NCI-H2196 (cell line): ENCODE data around the gene EGFR.
"Not testable (repeated sequence)": the region's sequence is repeated elsewhere in the genome, so short reads cannot be mapped to it uniquely, and the experiment has no call there.

Experiments used
- DNase-seq: peaks from one replicate; lab custom pipeline; 2025; ENCODE audit not compliant: unreplicated experiment; lab: John Stamatoyannopoulos, UW

Gene EGFR

DNA sequence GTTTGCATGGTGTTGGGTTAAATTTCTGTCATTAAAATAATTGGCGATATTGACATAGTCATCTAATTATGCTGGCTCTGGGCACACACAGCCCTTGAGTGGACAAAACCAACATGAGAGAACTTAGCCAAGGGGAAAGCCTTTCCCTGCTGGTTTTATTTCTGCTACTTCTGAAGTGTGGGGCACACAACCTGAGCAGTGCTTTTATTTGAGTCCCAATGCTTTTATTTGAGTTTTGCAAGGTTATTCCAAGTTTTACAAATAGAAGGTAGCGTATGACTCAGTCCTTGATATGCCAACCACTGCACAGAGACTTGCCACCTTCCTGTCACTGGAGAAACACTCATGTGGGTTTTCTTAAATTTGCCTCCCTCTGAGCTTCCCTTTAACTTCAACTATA, 145.7 kb downstream of the EGFR start:
- no peak for DNase-seq

GRCh38 chr7:55165176-55165861, 146.5 kb downstream of the EGFR start:
- no peak for DNase-seq

DNA sequence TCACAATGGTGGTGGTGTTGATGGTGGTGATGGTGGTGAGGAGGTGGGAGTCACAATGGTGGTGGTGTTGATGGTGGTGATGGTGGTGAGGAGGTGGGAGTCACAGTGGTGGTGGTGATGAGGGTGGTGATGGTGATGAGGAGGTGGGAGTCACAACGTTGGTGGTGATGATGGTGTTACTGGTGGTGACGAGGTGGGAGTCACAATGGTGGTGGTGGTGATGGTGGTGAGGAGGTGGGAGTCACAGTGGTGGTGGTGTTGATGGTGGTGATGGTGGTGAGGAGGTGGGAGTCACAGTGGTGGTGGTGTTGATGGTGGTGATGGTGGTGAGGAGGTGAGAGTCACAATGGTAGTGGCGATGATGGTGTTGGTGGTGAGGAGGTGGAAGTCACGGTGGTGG, 148.5 kb downstream of the EGFR start:
- not testable (repeated sequence) for DNase-seq

DNA sequence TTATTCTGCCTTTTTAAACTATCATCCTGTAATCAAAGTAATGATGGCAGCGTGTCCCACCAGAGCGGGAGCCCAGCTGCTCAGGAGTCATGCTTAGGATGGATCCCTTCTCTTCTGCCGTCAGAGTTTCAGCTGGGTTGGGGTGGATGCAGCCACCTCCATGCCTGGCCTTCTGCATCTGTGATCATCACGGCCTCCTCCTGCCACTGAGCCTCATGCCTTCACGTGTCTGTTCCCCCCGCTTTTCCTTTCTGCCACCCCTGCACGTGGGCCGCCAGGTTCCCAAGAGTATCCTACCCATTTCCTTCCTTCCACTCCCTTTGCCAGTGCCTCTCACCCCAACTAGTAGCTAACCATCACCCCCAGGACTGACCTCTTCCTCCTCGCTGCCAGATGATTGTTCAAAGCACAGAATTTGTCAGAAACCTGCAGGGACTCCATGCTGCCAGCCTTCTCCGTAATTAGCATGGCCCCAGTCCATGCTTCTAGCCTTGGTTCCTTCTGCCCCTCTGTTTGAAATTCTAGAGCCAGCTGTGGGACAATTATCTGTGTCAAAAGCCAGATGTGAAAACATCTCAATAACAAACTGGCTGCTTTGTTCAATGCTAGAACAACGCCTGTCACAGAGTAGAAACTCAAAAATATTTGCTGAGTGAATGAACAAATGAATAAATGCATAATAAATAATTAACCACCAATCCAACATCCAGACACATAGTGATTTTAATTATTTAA, 151.7 kb downstream of the EGFR start:
- DNase-seq: no peak

DNA sequence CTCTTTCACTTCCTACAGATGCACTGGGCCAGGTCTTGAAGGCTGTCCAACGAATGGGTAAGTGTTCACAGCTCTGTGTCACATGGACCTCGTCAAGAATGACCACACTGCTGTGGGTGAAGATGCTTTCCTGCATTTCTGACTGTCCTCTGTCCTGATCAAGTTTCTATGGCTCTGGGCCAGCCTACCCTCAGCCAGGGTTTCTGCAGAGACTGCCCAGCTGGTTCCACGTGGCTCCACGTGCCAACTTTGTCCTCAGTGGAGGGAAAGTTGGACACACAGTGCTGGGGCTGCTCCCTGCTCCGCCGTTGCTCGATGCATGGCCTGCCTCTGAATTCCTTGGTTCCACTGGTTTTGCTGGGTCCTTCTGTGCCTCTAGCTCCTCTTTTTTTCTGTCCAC, 152.3 kb downstream of the EGFR start:
- DNase-seq: peak; percentile 25

- DNase-seq: no peak
Measured at GRCh38 chr7:55172161-55172560, 153.3 kb downstream of the EGFR start.

DNA sequence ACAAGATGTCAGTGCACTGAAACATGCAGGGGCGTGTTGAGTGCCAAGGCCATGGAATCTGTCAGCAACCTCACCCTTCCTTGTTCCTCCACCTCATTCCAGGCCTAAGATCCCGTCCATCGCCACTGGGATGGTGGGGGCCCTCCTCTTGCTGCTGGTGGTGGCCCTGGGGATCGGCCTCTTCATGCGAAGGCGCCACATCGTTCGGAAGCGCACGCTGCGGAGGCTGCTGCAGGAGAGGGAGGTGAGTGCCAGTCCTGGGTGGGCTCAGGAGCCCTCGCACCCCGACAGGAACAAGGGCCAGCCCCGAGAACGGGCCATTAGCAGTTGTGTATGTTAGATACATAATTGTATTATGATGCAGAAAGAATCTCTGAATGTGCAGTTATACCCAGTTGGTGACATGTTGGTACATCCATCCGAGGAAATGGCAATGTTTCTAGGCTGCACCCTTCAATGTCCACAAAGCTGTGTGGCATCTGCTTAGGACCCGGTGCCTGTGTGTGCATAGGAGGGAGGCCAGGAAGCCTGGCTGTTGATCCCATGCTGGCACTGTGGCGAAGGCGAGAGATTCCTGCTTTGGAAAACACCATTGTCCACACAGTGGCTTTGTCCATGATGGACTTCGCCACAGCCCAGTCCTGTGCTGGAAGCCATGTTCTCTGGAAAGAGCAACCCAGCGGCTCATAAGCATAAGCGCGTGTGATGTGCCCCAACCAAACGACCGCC, 154.2 kb downstream of the EGFR start:
- DNase-seq: no peak

DNA sequence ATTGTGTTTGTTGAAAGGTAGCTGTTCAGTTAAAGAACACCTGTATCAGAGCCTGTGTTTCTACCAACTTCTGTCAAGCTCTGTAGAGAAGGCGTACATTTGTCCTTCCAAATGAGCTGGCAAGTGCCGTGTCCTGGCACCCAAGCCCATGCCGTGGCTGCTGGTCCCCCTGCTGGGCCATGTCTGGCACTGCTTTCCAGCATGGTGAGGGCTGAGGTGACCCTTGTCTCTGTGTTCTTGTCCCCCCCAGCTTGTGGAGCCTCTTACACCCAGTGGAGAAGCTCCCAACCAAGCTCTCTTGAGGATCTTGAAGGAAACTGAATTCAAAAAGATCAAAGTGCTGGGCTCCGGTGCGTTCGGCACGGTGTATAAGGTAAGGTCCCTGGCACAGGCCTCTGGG, 154.9 kb downstream of the EGFR start:
- no peak for DNase-seq

- no peak for DNase-seq
Measured at GRCh38 chr7:55174456-55174855, 155.6 kb downstream of the EGFR start.

DNA sequence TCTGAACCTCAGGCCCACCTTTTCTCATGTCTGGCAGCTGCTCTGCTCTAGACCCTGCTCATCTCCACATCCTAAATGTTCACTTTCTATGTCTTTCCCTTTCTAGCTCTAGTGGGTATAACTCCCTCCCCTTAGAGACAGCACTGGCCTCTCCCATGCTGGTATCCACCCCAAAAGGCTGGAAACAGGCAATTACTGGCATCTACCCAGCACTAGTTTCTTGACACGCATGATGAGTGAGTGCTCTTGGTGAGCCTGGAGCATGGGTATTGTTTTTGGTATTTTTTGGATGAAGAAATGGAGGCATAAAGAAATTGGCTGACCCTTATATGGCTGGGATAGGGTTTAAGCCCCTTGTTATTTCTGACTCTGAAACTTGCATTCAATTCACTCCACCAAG, 156.0 kb downstream of the EGFR start:
- no peak for DNase-seq

GRCh38 chr7:55177068-55177530, 158.3 kb downstream of the EGFR start:
- DNase-seq: no peak

- DNase-seq: no peak
Measured at GRCh38 chr7:55177589-55178261, 158.9 kb downstream of the EGFR start.

- DNase-seq: no peak
Measured at GRCh38 chr7:55178292-55178862, 159.6 kb downstream of the EGFR start.

- no peak for DNase-seq
Measured at GRCh38 chr7:55178863-55179773, 160.3 kb downstream of the EGFR start.

DNA sequence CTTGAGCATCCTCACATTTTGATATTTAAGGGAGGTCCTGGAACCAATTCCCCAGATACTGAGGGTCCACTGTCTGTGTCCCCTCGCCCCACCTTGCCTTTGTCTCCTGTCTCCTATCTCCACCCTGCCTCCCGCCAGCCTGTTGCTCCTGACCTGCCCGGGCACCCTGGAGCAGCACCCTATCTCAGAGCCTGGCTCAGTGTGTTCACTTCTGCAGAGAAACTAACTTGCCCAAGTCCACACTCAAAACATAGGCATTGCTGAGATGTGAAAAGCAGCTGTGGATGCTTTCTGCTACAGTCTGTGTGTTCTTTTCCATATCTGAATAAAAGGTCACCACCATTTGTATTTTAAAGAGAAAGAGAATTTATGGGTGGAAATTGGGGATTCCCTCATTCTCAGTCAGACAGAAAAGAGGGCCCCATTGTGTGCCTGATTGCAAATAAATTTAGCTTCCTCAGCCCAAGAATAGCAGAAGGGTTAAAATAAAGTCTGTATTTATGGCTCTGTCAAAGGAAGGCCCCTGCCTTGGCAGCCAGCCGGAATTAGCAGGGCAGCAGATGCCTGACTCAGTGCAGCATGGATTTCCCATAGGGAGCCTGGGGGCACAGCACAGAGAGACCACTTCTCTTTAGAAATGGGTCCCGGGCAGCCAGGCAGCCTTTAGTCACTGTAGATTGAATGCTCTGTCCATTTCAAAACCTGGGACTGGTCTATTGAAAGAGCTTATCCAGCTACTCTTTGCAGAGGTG, 161.3 kb downstream of the EGFR start:
- no peak for DNase-seq

GRCh38 chr7:55180963-55181542, 162.2 kb downstream of the EGFR start:
- DNase-seq: no peak

GRCh38 chr7:55181762-55182161, 162.9 kb downstream of the EGFR start:
- DNase-seq: no peak

- no peak for DNase-seq
Measured at GRCh38 chr7:55183897-55184296, 165.1 kb downstream of the EGFR start.

GRCh38 chr7:55185321-55185802, 166.5 kb downstream of the EGFR start:
- no peak for DNase-seq
